COR-L47 (cell line): Measurements from ENCODE around the gene TSPAN17.

ENCODE experiments used
- DNase-seq: peaks from one replicate; lab custom pipeline; 2025; lab: John Stamatoyannopoulos, UW

TSPAN17 gene

DNA sequence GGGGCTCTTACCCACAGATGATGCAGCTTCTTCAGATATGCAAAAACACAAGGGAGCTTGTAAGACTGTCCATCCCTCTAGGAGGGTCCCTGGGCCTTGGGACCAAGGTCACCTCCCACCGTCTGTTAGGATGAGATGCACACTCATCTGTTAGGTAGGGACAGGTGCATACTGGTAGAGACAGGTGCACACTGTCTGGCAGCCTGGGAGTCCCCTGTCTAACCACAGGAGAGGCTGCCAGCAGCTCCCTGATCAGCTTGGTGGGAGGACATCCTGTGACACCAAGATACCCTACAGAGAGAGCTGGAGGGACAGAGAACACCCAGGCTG lies 13.2 kb downstream of the TSPAN17 start:
- DNase-seq: no peak

DNA sequence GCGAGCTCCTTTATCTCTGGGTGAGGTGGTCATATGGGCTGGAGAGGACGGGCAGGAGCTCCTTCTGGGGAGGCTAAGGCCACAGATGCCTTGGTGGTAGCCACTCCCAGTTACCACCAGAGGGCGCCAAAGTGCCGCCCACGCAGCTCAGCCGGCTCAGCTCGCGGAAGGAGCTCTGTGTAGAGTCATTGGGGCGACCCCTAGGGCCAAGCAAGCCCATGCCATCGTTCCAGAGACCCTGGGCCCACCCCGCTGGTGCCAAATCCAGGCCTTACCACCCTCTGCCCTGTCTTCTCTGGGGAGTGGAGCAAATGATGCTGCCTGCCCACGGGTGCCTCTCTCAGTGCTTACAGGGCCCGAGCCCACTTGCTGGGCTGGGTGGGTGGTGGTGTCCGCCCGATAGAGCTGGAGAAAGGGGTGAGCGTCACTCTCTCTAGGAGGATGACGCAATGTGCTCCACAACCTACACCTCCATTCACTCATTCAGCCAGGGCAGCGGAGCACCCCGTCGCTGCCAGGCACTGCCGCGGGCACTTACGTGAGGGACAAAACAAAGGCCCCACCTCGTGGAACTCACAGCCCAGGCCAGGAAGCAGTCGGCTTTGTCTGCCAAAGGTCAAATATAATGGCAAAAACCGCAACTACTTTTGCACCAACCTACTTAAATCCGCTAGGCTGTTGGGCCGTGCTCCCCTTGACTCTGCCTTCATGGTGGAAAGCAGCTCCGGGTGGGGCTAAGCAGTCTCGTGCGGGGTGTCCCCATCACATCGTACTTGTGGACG lies 13.8 kb downstream of the TSPAN17 start:
- DNase-seq: peak; percentile 67

DNA sequence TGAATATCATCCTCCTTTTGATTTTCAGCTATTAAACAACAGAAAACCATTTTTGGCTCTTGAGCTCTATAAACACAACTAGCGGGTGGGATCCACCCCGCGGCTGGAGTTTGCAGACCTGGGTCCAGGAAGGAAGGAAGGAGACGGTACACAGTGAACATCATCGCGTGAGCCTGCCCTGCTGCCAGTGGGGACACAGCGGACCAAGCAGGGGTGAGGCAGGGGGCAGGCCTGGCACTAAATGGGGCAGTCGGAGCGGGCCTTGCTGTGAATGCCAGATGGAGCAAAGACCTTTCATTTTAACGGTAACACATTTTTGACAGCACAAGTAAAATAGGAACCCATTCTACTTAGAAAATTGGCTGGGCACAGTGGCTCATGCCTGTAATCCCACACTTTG lies 14.4 kb downstream of the TSPAN17 start:
- DNase-seq: no peak

DNA sequence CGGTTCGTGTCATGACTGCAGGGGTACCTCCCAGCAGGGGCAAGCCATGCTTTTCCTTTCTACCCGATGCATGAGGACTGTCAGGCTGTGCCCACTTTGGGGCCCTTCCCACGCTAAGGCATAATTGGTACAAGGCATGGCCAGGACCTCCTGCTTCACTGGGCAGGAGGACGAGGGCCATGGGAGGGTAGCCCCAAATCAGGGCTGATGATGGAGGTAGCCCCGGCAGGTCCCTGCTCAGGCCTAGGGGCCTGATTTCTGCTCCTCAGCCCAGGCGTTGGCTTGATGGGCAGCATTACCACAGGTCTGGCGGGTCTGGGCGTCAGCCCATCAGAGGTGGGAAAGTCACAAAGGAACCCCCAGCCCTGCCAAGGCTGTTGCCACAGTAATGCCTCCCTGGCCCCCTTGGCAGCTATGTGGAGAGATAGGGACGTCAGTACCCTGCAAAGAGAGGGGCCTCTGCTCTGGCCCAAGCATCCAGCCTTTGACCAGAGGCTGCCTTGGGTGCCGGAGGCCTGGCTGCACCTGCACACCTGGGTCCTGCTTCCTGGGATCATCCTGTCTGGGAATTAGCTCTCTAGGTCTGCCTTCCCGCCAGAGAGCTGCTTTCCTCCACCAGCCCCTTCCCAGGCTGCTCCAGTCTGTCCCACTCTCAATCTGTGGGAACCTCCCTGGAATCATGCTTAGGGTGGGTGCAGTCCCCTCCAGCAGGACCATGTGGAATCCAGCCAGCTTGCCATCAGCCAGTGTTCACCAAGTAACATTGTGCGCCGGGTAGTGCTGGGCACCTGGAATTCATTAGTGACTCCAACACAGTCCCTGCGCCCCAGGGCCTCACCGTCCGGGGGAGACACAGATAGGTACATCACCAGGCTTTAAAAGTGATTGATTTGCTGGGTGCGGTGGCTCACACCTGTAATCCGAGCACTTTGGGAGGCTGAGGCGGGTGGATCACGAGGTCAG lies 15.4 kb downstream of the TSPAN17 start:
- no peak for DNase-seq

DNA sequence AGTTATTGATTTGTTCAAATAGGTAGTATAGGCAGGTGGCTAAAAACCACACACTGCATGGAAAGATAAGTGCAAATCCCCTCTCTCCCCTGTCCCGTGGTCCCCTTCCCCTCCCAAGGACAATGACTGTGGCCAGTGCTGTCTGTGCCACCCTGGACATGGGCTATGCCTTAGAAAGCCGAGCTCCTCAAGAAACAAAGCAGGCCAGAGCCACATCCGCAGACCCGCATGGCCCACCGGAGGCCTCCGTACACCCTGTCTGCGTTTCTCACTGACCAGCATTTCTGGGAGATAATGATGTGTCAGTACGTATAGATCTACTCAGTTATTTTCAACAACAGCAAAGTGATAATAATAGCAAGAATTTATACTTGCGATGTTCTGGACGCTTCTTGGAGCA lies 16.3 kb downstream of the TSPAN17 start:
- no peak for DNase-seq

DNA sequence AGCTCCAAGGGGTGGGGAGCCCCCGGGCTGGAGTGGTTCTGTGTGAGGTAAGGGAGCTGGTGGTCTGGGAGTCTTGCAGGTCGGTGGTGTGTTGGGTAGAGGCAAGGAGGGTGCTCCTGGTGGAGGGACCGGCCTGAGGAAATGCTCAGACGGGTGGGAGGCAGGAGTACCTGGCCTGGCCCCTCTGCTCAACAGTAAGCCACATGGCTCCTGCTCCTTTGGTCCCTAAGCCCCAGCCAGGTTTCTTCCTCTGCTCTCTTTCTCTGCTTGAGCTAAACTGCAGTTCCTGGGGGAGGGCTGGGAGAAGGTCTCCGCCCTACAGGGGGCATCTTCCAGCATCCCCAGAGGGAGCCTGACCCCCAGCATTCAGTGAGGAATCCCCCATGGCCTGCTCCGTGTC lies 17.2 kb downstream of the TSPAN17 start:
- no peak for DNase-seq

DNA sequence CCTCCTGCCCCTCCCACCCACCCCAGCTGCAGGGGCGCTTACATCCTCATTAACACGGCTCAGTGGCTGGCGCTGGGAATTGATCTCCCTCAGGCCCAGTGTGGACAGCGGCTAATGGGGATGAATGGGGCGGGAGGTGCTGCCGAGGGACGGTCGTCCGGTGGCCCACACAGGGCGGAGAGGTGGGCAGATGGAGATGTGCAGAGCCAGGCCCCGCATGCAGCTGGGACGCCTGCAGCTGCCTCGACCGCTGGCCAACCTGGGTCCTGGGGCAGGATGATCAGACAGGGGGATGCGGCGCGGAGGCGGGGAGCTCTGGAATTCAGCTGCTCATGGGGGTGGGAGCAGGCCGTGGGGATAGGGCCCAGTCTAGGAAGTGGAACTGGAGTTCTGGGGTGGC lies 17.6 kb downstream of the TSPAN17 start:
- no peak for DNase-seq

DNA sequence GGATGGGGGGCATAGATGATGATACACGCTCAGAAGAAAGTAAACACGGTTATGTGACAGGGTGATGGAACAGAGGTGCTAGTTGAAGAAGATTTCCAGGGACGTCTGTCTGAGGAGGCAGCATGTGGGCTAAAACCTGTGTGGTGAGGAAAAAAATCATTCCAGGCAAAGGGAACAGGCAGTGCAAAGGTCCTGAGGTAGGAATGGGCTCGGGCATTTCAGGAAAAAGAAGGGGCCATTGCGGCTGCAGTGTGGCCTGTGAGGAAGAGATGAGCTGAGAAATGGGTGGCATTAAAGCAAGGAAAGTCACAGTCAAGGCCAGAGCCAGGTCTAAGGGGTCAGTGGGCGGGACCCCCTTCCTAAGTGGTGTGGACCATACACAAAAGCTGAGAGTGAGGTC lies 18.2 kb downstream of the TSPAN17 start:
- DNase-seq: no peak

DNA sequence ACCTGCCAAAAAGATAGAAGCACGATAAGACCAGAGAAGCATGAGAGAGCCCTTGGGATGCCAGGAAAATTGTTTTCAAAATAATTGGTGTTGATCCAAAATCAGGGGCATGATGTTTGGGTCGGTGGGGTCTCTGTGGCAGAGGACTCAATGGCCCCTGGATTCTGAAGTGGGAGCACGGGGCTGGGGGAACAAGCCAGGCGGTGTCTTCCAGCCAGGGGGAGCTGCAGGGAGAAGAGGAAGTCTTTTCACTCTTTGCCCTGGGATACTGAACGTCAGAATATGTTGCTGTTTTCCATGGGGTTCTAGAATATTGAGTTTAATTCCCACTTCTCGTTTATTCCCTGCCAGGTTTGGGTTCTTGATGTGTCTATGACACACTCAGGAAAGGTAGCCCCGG lies 20.4 kb downstream of the TSPAN17 start:
- no peak for DNase-seq

DNA sequence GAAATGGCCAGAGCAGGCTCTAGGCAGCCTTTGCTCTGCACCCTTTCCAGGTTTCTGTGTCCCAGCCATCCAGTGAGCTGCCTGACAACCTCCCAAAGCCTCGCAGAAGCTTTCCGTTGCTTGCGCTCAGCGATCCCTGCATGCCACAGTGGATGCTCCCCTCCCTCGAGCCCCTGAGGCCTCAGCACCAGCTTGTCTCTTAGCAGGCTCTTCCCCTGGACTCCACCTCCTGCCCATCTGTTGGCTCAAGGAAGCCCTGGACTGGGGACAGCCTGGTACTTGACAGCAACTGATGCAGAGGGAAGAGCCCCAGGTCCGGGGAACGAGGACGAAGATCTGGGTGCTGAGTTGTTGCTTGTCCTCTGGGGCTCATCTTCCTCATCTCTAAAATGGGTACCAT lies 23.2 kb downstream of the TSPAN17 start:
- no peak for DNase-seq

DNA sequence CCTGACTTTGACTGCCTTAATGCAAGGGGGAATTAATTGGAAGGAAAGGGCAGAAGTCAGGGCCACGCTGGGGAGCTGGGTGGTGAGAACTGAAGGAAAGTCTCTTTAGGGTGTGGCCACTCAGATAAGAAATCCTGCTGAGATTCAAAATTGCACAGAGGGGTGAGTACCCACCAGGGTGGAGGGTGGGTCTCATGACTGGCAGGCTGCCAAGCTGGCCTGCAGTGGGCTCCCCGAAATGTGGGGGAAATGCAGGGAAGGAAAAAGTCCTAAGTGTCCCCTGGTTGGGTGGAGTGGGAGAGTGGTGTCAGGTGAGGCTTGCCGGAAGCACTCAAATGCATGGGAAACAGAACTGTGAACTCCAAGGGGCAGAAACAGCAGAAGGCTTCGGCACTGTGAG lies 24.1 kb downstream of the TSPAN17 start:
- DNase-seq: no peak

DNA sequence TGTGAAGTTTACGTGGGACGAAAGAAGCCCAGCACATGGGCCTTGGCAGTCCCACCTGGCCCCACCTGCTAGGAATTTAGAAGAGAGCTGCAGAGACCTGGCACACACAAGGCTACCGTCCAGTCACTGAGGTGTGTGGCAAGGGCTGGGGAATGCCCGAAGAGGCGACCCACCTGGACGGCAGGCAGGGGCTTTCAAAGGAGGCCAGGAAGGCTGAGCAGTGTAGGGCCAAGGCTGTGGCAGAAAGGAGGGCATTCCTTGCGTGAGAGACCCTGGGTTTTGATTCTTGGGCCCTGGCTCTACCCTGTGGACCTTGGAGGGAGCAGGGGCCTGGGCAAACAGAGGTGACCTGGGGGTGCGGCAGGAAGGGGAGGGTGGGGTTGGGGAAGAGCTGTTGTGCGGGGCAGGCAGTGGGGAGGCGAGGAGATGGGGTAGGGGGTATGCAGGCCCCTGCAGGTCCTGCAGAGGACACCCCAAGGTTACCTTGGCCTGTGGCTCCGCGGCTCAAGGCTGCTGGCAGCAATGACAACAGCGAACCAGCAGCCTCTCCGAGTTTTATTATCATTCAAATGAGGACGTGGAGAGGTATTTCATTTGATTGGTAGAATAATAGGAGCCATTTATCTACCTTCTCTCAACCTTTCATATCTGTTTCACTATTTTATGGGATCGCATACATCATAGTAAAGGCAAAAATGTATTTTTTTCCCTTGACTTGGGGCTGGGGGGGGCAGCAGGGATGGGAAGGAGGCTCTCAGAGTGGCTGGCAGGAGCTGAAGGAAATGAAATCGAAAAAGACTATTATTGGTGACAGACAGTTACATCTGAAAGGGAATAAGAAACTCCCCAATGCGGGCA lies 24.8 kb downstream of the TSPAN17 start:
- no peak for DNase-seq

DNA sequence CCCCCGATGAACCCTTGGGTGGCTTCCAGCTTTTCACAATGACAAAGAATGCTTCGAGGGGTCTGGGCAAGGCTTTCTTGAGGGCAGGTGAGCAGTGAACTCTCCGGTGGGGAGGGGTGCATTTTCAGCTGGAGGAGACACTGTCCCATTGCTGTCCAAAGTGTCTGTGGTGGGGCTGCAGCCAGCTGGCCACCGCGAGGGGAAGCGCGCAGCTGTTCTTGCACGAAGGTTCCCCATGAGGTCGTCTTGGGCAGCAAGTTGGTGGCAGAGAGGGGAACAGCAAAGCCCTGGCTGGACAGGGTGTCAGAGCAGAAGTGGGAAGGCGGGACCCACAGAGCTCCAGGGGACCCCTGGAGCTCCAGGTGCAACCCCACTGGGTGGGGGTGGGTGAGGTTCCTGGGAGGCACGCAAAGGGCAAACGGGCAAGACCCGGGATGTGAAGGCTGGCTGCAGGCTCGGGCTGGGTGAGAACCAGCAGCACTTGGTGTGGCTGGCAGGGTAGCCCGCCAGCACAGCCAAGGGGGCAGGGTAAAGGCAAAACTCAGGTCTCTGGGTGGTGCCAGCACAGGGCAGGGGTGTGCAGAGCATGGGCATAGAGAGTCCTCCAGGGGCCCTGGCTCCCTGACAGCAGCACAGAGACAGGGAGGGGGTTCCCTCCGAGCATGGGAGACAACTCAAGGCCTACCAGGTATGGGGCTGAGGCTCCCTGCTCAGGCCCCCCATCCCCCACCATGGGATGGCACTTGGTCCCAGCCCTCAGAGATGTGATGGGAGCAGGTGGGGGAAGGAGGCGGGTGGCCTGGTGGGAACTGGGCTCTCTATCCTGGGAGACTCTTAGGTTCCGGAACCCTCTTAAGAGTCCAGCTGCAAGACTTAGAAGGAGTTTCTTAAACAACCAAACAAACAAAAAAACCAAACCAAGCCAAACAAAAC lies 26.6 kb downstream of the TSPAN17 start:
- DNase-seq: no peak

DNA sequence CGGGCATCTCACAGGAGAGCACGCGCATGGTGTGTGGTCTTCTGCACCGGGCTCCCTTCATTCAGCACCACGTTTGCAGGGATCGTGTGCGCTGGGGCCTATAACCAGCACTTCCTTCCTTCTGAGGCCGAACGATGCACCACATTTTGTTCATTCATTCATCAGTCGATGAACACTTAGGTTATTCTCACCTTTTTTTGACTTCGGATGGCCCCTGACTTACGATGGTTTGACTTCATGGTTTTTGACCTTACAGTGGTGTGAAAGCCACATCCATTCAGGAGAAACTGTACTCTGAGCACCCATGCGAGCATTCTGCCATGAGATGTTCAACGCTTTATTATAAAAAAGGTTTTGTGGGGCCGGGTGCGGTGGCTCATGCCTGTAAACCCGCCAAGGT lies 27.5 kb downstream of the TSPAN17 start:
- DNase-seq: no peak

DNA sequence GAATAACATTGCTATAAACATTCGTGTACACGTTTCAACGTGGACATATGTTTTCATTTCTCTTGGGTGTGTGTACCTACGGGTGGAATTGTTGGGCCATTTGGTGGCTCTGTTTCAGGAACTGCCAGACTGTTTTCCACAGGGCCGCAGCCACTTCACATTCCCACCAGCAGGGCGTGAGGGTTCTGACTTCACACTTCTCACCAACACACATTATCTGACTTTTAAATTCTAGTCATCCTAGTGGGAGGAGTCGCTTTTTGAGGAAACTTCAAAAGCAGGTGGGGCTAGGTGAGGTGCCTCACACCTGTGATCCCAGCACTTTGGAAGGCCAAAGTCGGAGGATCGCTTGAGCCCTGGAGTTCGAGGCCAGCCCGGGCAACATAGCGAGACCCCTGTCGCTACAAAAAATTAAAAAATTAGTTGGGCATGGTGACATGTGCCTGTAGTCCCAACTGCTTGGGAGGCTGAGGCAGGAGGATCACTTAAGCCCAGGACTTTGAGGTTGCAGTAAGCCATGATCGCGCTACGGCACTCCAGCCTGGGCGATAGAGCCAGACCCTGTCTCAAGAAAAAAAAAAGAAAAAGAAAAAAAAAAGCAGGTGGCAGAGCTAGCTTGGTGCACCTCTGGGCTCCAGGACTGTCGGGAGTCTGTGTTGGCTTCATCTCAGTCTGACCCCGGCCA lies 28.5 kb downstream of the TSPAN17 start:
- DNase-seq: no peak

DNA sequence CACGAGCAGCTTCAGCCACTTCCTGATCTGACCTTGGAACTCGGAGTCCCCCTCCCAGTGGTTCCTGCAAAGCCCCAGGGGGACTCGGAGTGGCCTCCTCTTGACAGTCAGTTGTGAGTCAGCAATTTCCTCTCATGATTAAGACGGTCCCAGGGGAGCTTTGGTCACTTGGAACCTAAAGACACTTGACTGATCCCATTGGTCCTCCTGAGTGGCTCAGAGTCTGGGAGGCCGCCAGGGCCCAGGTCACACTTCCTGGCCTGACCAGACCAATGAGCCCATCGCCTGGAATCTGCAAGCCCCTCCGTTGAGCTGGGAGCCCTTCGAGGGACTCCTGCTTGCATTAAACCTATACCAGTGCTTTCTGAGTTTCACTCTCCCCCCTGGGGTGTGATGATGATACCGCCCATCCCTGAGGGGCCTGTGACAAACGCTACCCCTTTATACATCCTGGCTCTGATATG lies 29.1 kb downstream of the TSPAN17 start:
- DNase-seq: no peak

DNA sequence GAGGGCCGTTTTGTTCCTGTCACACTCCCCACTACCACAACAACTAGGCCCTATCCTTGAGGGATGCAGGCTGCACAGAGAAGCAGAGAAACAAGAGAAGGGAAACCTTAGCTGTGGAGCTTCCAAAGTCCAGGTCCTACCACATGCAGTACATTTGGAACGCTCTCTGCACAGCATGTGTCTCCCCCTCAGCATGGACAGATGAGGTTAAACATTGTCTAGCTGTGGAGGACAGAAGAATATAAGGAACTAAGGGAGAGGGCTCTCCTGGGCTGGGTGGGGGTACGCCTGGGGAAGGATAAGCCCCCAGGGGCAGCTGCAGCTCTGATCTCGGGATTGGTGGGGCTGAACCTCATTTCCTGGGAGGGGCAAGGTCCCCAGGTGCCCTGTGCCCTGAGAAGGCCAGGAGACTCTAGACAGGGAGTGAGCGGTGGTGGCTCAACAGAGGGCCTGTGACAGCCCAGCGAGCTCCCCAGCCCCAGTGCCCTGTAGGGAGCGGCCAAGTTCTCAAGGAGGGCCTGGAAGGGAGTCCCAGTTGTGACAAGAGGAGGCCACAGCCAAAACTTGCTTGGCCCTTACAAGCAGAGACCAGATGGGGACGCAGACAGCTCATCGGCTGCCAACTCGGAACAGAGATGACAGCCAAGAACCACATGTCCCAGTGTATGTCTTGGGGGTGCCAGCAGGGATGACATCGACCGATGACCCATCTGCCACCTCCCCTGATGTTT lies 30.1 kb downstream of the TSPAN17 start:
- DNase-seq: no peak

DNA sequence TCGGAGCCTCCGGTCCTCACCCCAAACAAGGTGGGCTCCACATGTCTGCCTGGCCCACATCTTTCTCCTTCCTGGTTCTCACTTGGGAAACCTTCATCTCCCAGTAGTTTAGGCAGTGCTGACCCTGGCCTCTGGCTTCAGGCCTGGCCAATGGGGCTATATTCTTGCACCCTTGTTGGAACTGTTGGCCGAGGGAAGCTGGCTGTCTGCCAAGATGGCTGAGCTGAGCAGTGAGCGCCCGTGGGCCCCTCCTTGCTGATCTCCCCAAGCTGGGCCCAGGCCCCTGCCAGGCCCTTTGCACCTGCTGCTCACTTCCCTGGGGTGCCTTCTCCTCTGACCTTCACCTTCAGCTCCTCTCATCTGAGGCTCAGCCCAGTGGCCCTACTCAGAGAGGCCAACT lies 31.3 kb downstream of the TSPAN17 start:
- DNase-seq: no peak

DNA sequence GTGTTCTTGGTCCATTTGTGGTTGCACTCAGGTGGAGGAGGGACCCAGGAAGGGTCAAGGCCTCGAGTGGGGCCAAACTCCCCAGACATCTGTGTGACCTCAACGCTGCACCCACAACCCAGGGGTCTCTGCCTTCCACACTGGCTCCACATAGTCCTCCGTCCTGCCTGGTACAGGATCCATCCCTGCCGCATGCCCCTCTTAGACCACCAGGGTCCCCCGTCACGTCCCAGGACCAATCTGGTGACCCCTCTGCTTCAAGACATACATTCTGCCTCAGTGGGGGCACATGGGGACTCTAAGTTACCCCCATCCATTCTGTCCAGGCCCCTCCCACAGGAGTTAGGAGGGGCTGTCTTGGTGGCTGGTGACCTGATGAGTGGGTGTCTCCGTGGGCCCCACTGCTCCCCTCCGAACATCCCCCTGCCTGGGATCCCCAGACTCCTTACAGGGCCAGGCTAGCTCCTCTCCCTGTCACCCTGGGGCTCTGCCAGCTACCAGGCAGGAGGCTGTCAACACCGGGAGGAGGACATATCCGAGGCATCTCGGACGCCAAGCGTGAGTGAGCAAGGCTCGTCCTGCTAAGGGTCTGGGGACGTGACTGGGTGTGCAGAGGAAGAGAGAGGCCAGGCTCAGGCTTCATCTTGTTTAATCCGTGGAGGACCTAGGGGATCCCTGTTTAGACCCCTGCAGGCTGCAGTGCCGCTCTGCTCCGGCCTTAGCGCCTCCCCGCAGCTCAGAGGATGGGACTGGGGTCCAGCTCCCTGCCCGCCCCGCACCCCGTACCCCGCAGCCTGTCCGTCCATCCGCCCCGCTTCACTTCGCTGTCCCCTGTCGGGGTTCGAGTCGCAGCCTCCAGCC lies 32.3 kb downstream of the TSPAN17 start:
- DNase-seq: no peak
